IMR-90 (cell line): ENCODE data around the gene SUPT3H.

ENCODE experiments used
- POLR2A ChIP-seq: IDR thresholded peaks from 2 replicates; pipeline ENCODE4 v1.6.1; 2012; ENCODE audit warnings: mild to moderate bottlenecking, low read depth, low read length
- RAD21 ChIP-seq: IDR thresholded peaks from 2 replicates; pipeline ENCODE4 v1.6.1; 2012; ENCODE audit warnings: low read length, improper control_type of control experiment
- TF ChIP-seq, protein P1 (sequence below): conservative IDR thresholded peaks from 2 replicates; pipeline ENCODE4 v1.5.1; 2012; ENCODE audit warnings: mild to moderate bottlenecking, low read depth, low read length, improper control_type of control experiment
- TF ChIP-seq, protein P2 (sequence below): fragments of 150-350 bp; IDR thresholded peaks from 2 replicates; pipeline ENCODE4 v1.6.1; 2017; ENCODE audit warnings: mild to moderate bottlenecking, antibody characterized with exemption, low read length, low read depth

DNA sequence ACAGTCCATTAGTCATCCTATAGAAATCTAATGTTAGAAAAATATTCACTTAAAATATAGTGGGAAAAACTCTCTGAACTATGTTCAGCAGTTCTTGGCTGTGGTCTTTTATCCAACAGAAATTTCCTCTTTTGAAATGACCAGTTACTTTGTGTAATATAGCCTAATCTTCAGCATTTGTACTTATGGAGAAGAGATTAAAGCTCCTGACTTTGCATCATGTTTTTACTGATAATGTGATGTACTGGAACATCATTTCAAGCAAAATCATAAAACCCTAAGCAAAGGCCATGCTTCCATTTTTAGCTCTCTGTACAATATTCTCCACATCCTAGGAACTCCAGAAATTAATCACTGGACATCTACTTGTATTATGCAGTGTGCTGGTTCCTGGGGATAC lies 480.4 kb downstream of the SUPT3H start:
- TF ChIP-seq, protein P1, sequence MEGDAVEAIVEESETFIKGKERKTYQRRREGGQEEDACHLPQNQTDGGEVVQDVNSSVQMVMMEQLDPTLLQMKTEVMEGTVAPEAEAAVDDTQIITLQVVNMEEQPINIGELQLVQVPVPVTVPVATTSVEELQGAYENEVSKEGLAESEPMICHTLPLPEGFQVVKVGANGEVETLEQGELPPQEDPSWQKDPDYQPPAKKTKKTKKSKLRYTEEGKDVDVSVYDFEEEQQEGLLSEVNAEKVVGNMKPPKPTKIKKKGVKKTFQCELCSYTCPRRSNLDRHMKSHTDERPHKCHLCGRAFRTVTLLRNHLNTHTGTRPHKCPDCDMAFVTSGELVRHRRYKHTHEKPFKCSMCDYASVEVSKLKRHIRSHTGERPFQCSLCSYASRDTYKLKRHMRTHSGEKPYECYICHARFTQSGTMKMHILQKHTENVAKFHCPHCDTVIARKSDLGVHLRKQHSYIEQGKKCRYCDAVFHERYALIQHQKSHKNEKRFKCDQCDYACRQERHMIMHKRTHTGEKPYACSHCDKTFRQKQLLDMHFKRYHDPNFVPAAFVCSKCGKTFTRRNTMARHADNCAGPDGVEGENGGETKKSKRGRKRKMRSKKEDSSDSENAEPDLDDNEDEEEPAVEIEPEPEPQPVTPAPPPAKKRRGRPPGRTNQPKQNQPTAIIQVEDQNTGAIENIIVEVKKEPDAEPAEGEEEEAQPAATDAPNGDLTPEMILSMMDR = no peak
- TF ChIP-seq POLR2A (no peak), RAD21 (no peak)
- TF ChIP-seq, protein P2, sequence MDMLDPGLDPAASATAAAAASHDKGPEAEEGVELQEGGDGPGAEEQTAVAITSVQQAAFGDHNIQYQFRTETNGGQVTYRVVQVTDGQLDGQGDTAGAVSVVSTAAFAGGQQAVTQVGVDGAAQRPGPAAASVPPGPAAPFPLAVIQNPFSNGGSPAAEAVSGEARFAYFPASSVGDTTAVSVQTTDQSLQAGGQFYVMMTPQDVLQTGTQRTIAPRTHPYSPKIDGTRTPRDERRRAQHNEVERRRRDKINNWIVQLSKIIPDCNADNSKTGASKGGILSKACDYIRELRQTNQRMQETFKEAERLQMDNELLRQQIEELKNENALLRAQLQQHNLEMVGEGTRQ = no peak
